ENCODE measurements around the gene MINK1.
"Not testable (repeated sequence)": the region's sequence is repeated elsewhere in the genome, so short reads cannot be mapped to it uniquely, and the experiment has no call there.

Gene MINK1

DNA sequence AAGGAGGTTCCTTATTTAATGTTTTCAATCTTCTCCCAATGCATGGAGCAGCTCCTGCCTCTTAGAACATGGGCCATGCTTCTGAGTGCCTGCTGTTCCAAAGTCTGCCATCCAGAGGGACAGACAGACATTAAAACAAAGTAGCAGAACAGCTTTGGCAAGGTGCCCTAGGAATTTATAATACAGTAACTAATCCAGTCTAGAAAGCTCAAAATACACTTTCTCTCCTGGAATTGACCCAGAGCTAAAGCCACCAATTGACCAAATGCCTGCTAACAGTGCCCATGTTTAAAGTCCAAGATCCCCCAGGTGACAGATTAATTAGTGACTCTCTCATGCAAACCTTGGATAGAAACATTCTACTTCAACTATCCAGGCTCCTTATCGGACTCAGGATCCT, 80.9 kb downstream of the MINK1 start:
- no peak overlapping the region for H3K27ac ChIP-seq (ENCODE audit: extremely low read depth, low read depth, low read length)
- ChIA-PET CTCF (interaction anchor here (0.6 to 1.6 kb wide), 9 partner anchors 9 to 1262 kb away, joined by 3 to 6 read pairs (median 4); no protein-coding TSS in a partner anchor), POLR2A (interaction anchor here (0.6 to 1.3 kb wide), 5 partner anchors 9 to 195 kb away, joined by 3 to 7 read pairs (median 5); partner anchors contain the start of genes RNF167 and SLC25A11)
- no peaks in the 10 kb centered on the region; a peak in 1 of 3 replicates for H3K36me3 ChIP-seq (ENCODE audit: control insufficient read depth in 2 of 2, insufficient read depth in 1 of 2, low read length in 2 of 2)
- no peaks in the 10 kb centered on the region; the same call in 1 of the 2 replicates for H3K4me1 ChIP-seq (ENCODE audit: control insufficient read depth, insufficient read depth, low read length)
- H3K9me3 ChIP-seq (ENCODE audit: control insufficient read depth, insufficient read depth, low read depth, low read length) = no peaks in the 10 kb centered on the region
- TF ChIP-seq ZNF341 (tag by site-specific recombination; IDR thresholded peaks at IDR 0.05; ENCODE audit: low read depth) (peak; percentile 74), ZNF776 (tag by site-specific recombination; IDR thresholded peaks at IDR 0.05; ENCODE audit: borderline replicate concordance) (no peak)
- H3K4me3 ChIP-seq (ENCODE audit: low read depth, low read length) = no peak overlapping the region

DNA sequence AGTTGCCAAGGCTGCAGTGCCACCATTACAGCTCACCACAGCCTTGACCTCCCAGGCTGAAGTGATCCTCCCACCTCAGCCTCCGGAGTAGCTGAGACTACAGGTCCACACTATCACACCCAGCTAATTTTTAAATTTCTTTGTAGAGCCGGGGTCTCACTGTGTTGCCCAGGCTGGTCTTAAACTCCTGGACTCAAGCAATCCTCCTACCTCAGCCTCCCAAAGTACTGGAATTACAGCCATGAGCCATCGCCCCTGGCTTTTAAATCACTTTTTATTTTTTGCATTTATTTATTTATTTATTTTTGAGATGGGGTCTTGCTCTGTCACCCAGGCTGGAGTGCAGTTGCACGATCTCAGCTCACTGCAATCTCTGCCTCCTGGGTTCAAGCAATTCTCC, 81.4 kb downstream of the MINK1 start:
- H3K27ac ChIP-seq (ENCODE audit: extremely low read depth, low read depth, low read length); H3K36me3 ChIP-seq (ENCODE audit: control insufficient read depth in 2 of 2, insufficient read depth in 1 of 2, low read length in 2 of 2); H3K9me3 ChIP-seq (ENCODE audit: control insufficient read depth, insufficient read depth, low read depth, low read length); H3K4me1 ChIP-seq (ENCODE audit: control insufficient read depth, insufficient read depth, low read length); H3K4me3 ChIP-seq (ENCODE audit: low read depth, low read length): not testable (repeated sequence)
- TF ChIP-seq ZNF121 (tag by site-specific recombination; IDR thresholded peaks at IDR 0.05) = peak; percentile 86
- ChIA-PET POLR2A (interaction anchor here (0.9 to 1.3 kb wide), 2 partner anchors 12 to 25 kb away, joined by 3 read pairs; partner anchors contain the start of genes RNF167 and SLC25A11), CTCF (interaction anchor here (0.6 to 1.0 kb wide), 3 partner anchors 108 to 335 kb away, joined by 3 to 5 read pairs (median 3); no protein-coding TSS in a partner anchor)

DNA sequence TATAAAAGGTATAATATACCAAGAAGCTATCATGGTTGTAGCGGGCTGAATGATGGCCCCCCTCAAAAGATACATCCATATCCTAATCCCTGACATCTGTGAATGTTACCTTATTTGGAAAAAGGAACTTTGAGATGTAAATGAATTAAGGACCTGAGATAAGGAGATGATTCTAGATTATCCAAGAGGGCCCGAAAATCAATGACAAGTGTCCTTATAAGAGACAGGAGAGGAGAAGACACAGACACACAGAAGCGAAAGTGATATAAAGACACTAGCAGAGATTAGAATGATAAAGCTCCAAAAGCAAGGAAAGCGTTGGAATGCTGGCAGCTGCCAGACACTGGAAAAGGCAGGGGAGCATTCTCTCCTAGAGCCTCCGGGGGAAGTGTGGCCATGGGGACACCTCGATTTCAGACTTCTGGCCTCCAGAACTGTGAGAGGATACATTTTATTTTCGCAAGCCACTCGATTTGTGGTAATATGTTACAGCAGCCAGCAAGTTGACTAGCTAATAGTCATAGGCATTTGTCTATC, 86.4 kb downstream of the MINK1 start:
- H3K27ac ChIP-seq (ENCODE audit: extremely low read depth, low read depth, low read length) = no peak overlapping the region
- TF ChIP-seq, protein P1, sequence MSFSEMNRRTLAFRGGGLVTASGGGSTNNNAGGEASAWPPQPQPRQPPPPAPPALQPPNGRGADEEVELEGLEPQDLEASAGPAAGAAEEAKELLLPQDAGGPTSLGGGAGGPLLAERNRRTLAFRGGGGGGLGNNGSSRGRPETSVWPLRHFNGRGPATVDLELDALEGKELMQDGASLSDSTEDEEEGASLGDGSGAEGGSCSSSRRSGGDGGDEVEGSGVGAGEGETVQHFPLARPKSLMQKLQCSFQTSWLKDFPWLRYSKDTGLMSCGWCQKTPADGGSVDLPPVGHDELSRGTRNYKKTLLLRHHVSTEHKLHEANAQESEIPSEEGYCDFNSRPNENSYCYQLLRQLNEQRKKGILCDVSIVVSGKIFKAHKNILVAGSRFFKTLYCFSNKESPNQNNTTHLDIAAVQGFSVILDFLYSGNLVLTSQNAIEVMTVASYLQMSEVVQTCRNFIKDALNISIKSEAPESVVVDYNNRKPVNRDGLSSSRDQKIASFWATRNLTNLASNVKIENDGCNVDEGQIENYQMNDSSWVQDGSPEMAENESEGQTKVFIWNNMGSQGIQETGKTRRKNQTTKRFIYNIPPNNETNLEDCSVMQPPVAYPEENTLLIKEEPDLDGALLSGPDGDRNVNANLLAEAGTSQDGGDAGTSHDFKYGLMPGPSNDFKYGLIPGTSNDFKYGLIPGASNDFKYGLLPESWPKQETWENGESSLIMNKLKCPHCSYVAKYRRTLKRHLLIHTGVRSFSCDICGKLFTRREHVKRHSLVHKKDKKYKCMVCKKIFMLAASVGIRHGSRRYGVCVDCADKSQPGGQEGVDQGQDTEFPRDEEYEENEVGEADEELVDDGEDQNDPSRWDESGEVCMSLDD (tag by site-specific recombination; IDR thresholded peaks at IDR 0.05) = no peak
- TF ChIP-seq ZNF146 (tag by site-specific recombination; IDR thresholded peaks at IDR 0.05) = no peak
- TF ChIP-seq, protein P2, sequence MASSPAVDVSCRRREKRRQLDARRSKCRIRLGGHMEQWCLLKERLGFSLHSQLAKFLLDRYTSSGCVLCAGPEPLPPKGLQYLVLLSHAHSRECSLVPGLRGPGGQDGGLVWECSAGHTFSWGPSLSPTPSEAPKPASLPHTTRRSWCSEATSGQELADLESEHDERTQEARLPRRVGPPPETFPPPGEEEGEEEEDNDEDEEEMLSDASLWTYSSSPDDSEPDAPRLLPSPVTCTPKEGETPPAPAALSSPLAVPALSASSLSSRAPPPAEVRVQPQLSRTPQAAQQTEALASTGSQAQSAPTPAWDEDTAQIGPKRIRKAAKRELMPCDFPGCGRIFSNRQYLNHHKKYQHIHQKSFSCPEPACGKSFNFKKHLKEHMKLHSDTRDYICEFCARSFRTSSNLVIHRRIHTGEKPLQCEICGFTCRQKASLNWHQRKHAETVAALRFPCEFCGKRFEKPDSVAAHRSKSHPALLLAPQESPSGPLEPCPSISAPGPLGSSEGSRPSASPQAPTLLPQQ (tag by site-specific recombination; IDR thresholded peaks at IDR 0.05) = no peak
- no peak for TF ChIP-seq BCL11B (tag by site-specific recombination; IDR thresholded peaks at IDR 0.05; ENCODE audit: low read depth)
- no peak for TF ChIP-seq ZNF248 (tag by site-specific recombination; IDR thresholded peaks at IDR 0.05)
- TF ChIP-seq GLI2 (tag by site-specific recombination; IDR thresholded peaks at IDR 0.05; ENCODE audit: borderline replicate concordance, low read depth) = no peak
- TF ChIP-seq ZNF473 (tag by site-specific recombination; IDR thresholded peaks at IDR 0.05) = no peak
- TF ChIP-seq, protein P3, sequence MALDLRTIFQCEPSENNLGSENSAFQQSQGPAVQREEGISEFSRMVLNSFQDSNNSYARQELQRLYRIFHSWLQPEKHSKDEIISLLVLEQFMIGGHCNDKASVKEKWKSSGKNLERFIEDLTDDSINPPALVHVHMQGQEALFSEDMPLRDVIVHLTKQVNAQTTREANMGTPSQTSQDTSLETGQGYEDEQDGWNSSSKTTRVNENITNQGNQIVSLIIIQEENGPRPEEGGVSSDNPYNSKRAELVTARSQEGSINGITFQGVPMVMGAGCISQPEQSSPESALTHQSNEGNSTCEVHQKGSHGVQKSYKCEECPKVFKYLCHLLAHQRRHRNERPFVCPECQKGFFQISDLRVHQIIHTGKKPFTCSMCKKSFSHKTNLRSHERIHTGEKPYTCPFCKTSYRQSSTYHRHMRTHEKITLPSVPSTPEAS (tag by site-specific recombination; IDR thresholded peaks at IDR 0.05) = no peak
- no peak for TF ChIP-seq ZNF324 (tag by site-specific recombination; IDR thresholded peaks at IDR 0.05)
- TF ChIP-seq RBAK (tag by site-specific recombination; IDR thresholded peaks at IDR 0.05) = no peak
- no peak for TF ChIP-seq ZNF292 (tag by site-specific recombination; IDR thresholded peaks at IDR 0.05; ENCODE audit: borderline replicate concordance, low read depth)
- TF ChIP-seq, protein P4, sequence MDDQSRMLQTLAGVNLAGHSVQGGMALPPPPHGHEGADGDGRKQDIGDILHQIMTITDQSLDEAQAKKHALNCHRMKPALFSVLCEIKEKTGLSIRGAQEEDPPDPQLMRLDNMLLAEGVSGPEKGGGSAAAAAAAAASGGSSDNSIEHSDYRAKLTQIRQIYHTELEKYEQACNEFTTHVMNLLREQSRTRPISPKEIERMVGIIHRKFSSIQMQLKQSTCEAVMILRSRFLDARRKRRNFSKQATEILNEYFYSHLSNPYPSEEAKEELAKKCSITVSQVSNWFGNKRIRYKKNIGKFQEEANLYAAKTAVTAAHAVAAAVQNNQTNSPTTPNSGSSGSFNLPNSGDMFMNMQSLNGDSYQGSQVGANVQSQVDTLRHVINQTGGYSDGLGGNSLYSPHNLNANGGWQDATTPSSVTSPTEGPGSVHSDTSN (CRISPR knock-in tag; IDR thresholded peaks at IDR 0.05) = no peak
- H3K9me3 ChIP-seq (ENCODE audit: control insufficient read depth, insufficient read depth, low read depth, low read length) = no peaks in the 10 kb centered on the region
- H3K36me3 ChIP-seq (ENCODE audit: control insufficient read depth in 2 of 2, insufficient read depth in 1 of 2, low read length in 2 of 2) = no peaks in the 10 kb centered on the region; a peak in 1 of 3 replicates
- ChIA-PET CTCF (interaction anchor here (0.8 to 2.4 kb wide), 3 partner anchors 10 to 21 kb away, joined by 3 to 14 read pairs (median 3); partner anchors contain the start of genes CHRNE, RNF167 and SLC25A11), POLR2A (interaction anchor here (0.7 to 1.4 kb wide), 4 partner anchors 14 to 31 kb away, joined by 3 read pairs; partner anchors contain the start of genes ENO3, RNF167 and SLC25A11)
- no peak overlapping the region for H3K4me3 ChIP-seq (ENCODE audit: low read depth, low read length)
- H3K4me1 ChIP-seq (ENCODE audit: control insufficient read depth, insufficient read depth, low read length) = no peaks in the 10 kb centered on the region
